ENCODE data around the gene LRRC8D.

- TF ChIP-seq CHD2 (IDR thresholded peaks at IDR 0.05; ENCODE audit: low read length, partially characterized antibody): no peak
- no peak for TF ChIP-seq CBX8 (IDR thresholded peaks at IDR 0.05)
- no peak for TF ChIP-seq REST (IDR thresholded peaks at IDR 0.05)
- no peak for TF ChIP-seq JUNB (IDR thresholded peaks at IDR 0.05)
- no peak for TF ChIP-seq CTCF (IDR thresholded peaks at IDR 0.05)
- TF ChIP-seq HOXA7 (CRISPR knock-in tag; IDR thresholded peaks at IDR 0.05): no peak
- TF ChIP-seq POLR2A (IDR thresholded peaks at IDR 0.05; ENCODE audit: low read length): no peak
- TF ChIP-seq SMC3 (IDR thresholded peaks at IDR 0.05): no peak
- TF ChIP-seq MYC (IDR thresholded peaks at IDR 0.05; ENCODE audit: borderline replicate concordance, low read length): no peak
- TF ChIP-seq RCOR1 (IDR thresholded peaks at IDR 0.05; ENCODE audit: low read depth, low read length): no peak
- TF ChIP-seq JUN (IDR thresholded peaks at IDR 0.05): no peak
- no peak for TF ChIP-seq MAZ (IDR thresholded peaks at IDR 0.05; ENCODE audit: borderline replicate concordance, low read depth, low read length)
- no peak for TF ChIP-seq USF2 (IDR thresholded peaks at IDR 0.05)
Measured at GRCh38 chr1:89894210-89895201, 73.7 kb downstream of the LRRC8D start.
